OCI-LY1 (cell line): ENCODE data around the gene GSTP1.
"Not testable (repeated sequence)": the region's sequence is repeated elsewhere in the genome, so short reads cannot be mapped to it uniquely, and the experiment has no call there.

Experiments used
- CTCF ChIP-seq: fragments of 200-600 bp; sonication (generic), shearing (Covaris generic); IDR thresholded peaks from 2 replicates; pipeline ENCODE4 v1.5.1; 2017; ENCODE audit warnings: mild to moderate bottlenecking, antibody characterized with exemption, low read length, moderate library complexity, mixed read lengths
- EZH2 ChIP-seq: fragments of 200-600 bp; sonication (generic), shearing (Covaris generic); IDR thresholded peaks from 2 replicates; pipeline ENCODE4 v1.8.0; 2017; ENCODE audit warnings: borderline replicate concordance, mixed run types, mild to moderate bottlenecking, antibody characterized with exemption, low read length, moderate library complexity, mixed read lengths

- TF ChIP-seq CTCF, EZH2: not testable (repeated sequence)
Observed at GRCh38 chr11:67622905-67623304, 39.3 kb downstream of the GSTP1 start.
